Breast epithelium (tissue), 3 donors: Measurements from ENCODE around the gene PRLR.

Experiments used
- POLR2A ChIP-seq: fragments of 450-650 bp; IDR thresholded peaks from one replicate; pipeline ENCODE4 v1.6.1; 2016; ENCODE audit warnings: antibody characterized with exemption, mild to moderate bottlenecking, moderate library complexity
- TF ChIP-seq, protein P1 (sequence below), 3 donors: fragments of 450-650 bp; IDR thresholded peaks; one replicate each; pipeline ENCODE4 v1.5.1; 2016 to 2017; ENCODE audit warnings: antibody characterized with exemption in 3 of 3, mild to moderate bottlenecking in 3 of 3, moderate library complexity in 3 of 3

DNA sequence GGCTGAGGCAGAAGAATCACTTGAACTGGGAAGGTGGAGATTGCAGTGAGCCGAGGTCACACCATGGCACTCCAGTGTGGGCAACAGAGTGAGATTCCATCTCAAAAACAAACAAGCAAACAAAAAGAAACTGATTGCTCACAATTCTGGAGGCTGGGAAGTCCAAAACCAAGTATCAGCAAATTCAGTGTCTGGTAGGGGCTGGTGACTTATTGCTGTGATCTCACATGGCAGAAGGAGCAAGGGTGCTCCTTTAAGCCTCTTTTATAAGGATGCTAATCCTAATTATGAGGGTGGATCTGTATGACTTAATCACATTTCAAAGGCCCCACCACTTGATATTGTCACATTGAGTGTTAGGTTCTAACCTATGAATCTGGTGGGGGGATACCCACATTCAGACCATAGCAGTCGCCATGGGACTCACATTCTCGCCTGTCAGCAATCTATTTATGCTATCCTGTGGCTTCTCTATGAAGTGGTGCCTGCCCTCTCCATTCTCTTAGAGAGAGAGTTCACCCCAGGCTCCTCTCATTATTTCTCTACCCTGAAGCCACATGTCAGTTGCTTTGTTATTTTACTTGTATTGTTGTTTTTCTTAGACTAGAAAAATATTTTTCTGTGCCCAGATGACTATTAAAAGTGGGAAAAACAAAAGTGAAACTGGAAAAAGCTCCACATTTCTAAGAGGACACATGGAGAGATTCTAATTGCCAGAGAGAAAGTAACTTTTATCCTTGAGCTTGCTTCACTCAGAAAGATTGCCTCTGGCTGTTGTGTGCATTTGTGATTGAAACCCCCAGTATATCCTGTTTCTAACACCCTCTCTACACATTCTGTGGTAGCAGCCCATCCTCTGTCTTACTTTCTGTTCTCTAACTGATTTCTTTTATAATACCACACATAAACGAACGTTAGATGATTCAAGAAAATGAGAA lies 18.8 kb upstream of the PRLR start:
- no peak for TF ChIP-seq POLR2A
- TF ChIP-seq, protein P1, sequence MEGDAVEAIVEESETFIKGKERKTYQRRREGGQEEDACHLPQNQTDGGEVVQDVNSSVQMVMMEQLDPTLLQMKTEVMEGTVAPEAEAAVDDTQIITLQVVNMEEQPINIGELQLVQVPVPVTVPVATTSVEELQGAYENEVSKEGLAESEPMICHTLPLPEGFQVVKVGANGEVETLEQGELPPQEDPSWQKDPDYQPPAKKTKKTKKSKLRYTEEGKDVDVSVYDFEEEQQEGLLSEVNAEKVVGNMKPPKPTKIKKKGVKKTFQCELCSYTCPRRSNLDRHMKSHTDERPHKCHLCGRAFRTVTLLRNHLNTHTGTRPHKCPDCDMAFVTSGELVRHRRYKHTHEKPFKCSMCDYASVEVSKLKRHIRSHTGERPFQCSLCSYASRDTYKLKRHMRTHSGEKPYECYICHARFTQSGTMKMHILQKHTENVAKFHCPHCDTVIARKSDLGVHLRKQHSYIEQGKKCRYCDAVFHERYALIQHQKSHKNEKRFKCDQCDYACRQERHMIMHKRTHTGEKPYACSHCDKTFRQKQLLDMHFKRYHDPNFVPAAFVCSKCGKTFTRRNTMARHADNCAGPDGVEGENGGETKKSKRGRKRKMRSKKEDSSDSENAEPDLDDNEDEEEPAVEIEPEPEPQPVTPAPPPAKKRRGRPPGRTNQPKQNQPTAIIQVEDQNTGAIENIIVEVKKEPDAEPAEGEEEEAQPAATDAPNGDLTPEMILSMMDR (IDR thresholded peaks at IDR 0.05) = no peak
